Measurements from ENCODE around the gene STK16. TPM values are rescaled to one million over a fixed set of nuclear protein-coding genes. Genes with fewer than 3 reads are reported as not detected.
A peak's percentile ranks its signal among the peaks of the same experiment; 100 is the strongest.
"Not testable (repeated sequence)": the region's sequence is repeated elsewhere in the genome, so short reads cannot be mapped to it uniquely, and the experiment has no call there.

STK16 gene
- polyA plus RNA-seq, 2 donors = 20.4 to 33.3 TPM

DNA sequence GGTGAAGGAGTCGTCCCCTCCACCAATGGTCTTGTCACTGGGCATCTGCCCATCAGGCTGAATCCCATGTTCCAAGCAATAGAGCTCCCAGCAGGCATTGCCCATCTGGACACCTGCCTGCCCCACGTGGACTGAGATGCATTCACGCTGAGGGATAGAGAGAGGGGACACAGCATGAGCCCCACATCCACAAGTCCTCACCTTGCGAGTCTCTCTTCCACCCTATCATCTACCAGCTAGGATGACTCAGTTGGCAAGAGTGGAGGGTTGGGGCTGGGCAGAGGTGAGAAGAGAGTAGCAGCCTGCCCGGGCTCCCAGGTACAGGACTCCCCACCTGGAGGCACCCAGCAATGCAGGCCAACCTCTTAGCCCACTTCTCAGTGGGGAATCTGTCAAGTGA lies 6.8 kb downstream of the STK16 start:
- Histone ChIP-seq H3K27ac (ENCODE audit: low read depth in 2 of 2, low read length in 1 of 2) (peak overlapping the region; percentile 32 to 91), H3K9me3 (ENCODE audit: control insufficient read depth in 2 of 2, insufficient read depth in 1 of 2, low read depth in 1 of 2, low read length in 1 of 2) (no peaks in the 10 kb centered on the region), H3K4me3 (ENCODE audit: low read depth in 1 of 2, low read length in 2 of 2) (peak overlapping the region; percentile 68 to 84), H3K36me3 (ENCODE audit: control insufficient read depth in 2 of 2, insufficient read depth in 2 of 2, low read length in 1 of 2) (peaks cover 10 to 20% of the 10 kb centered on the region in 2 donors), H3K4me1 (ENCODE audit: control insufficient read depth in 2 of 2, insufficient read depth in 2 of 2, low read length in 1 of 2) (peaks cover 13 to 36% of the 10 kb centered on the region in 2 donors), H3K27me3 (ENCODE audit: control insufficient read depth in 1 of 2, insufficient read depth in 2 of 2, low read length in 2 of 2) (no peaks in the 10 kb centered on the region)
- 53 to 58% methylated on average over 5 of the region's 5 CpGs for WGBS, 2 donors

DNA sequence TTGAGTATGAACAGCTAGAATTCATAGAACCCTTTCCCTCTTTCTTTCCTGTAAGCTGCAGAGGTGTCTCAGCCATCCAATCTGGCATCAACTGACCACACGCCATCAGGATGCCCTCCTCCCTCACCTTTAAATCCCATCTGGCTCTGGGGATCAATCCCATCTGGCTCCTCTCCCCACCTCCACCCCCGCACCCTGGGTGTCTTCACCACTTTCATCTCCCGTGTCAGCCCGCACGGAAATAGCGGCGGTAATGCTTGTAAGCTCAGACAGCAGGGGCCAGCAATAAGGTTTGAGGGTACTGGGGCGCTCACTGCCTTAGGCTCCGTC lies 7.3 kb downstream of the STK16 start:
- H3K27me3 ChIP-seq (ENCODE audit: control insufficient read depth in 1 of 2, insufficient read depth in 2 of 2, low read length in 2 of 2) = no peaks in the 10 kb centered on the region
- WGBS, 2 donors = 8 to 9% methylated on average over 9 of the region's 9 CpGs
- peaks cover 10 to 19% of the 10 kb centered on the region in 2 donors for H3K36me3 ChIP-seq (ENCODE audit: control insufficient read depth in 2 of 2, insufficient read depth in 2 of 2, low read length in 1 of 2)
- H3K4me1 ChIP-seq (ENCODE audit: control insufficient read depth in 2 of 2, insufficient read depth in 2 of 2, low read length in 1 of 2) = peaks cover 13 to 36% of the 10 kb centered on the region in 2 donors
- no peaks in the 10 kb centered on the region for H3K9me3 ChIP-seq (ENCODE audit: control insufficient read depth in 2 of 2, insufficient read depth in 1 of 2, low read depth in 1 of 2, low read length in 1 of 2)
- H3K27ac ChIP-seq (ENCODE audit: low read depth in 2 of 2, low read length in 1 of 2) = peak overlapping the region; percentile 90 to 91
- peak overlapping the region; percentile 68 to 84 for H3K4me3 ChIP-seq (ENCODE audit: low read depth in 1 of 2, low read length in 2 of 2)

DNA sequence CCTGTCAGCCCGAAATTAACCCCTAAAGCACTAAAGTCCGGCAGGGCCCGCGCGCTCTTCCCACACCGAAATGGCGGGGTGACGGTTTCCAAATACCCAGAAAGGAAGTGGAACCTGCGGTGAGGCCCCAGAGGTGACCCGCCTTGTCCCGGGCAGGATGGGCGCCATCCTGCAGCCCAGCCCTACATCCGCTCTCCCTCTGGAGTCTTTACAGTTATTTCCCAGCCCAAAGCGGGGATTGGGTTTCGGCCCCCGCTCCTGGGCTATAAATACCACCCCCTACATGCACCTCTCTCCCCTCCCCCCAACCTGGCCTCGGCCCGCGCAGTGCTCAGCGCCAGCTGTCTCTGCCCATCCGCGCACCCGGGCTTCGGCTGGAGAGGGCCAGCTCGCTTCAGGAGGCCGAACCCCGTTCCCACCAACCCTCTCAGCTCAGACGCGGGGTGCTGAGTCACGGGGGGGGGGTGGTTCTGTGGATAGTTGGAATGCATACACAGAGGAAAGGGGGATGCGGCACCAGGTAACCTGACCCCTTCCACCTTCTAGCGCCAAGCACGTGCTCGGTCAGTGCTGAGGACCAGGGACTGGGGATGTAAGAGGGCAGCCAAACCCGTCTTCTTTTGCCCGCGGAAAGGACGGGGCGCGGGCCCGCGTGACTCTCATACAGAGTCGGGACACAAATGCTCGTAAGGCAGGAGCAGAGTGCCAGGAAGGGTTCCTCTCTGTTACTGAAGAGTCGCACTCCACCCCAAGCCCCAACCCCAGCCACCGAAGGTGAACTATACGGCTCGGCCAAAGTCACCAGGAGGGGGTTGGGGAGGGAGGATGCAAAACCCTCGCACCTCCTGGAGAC lies 7.8 kb downstream of the STK16 start, which contains the start of gene TUBA4B:
Gene TUBA4B, plus strand, starts transcription at position 344 of the 853 bp plus-strand sequence. Its CDS starts 165 bp downstream, at position 509.
- Histone ChIP-seq H3K9me3 (ENCODE audit: control insufficient read depth in 2 of 2, insufficient read depth in 1 of 2, low read depth in 1 of 2, low read length in 1 of 2) (no peaks in the 10 kb centered on the region), H3K4me1 (ENCODE audit: control insufficient read depth in 2 of 2, insufficient read depth in 2 of 2, low read length in 1 of 2) (peaks cover 13 to 36% of the 10 kb centered on the region in 2 donors), H3K4me3 (ENCODE audit: low read depth in 1 of 2, low read length in 2 of 2) (peak within 1 kb of the TSS; percentile 68 to 84), H3K36me3 (ENCODE audit: control insufficient read depth in 2 of 2, insufficient read depth in 2 of 2, low read length in 1 of 2) (peaks cover 6 to 17% of the 10 kb centered on the region in 2 donors), H3K27ac (ENCODE audit: low read depth in 2 of 2, low read length in 1 of 2) (peak within 1 kb of the TSS; percentile 90 to 91), H3K27me3 (ENCODE audit: control insufficient read depth in 1 of 2, insufficient read depth in 2 of 2, low read length in 2 of 2) (no peaks in the 10 kb centered on the region)
- WGBS, 2 donors = 1 to 3% methylated on average over 49 of the region's 49 CpGs

DNA sequence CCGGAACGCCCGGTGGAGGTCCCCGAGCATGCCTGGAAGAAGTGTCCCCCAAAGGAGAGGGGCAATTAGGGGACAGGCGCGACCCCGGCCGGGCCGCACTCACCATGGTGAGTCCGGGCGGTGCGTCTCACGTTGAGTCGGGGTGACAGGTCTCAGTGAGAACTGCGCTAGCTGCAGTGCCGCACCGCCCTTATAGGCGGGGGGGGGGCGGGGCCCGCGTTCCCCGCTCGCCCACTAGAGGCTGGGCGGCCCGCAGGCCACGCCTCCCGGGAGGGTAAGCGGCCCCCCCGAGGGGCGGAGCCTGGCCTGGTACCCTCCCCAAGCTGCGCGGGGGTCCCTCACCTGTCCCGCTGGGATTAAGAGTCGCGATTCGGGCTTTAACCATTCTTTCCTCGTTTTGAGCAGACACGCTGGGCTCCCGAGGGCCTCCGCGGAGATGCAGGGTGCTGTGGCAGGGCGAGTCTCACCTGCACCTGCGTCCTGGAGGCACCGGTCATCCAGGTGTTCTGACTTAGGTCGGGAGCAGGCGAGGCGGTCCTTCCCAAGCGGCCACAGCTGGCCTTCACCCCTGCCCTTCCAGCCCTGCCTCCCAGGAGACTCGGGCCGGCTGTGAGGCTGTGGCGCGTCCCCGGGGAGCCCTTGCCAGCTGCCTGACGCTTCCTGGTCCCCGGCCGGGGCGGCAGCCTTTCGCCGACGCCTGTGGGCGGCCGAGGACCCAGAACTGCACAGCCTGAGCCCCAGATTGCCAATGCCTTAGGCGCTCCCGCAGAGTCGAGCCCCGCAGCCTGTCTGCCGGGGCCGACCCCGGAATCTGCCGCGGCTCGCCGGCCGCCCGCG lies 8.7 kb downstream of the STK16 start, which contains the start of gene TUBA4A:
Gene TUBA4A, minus strand, starts transcription at position 166 of the 837 bp plus-strand sequence. Its CDS starts 60 bp downstream, at position 106.
- Histone ChIP-seq H3K27ac (ENCODE audit: low read depth in 2 of 2, low read length in 1 of 2) (peak within 1 kb of the TSS; percentile 90 to 91), H3K27me3 (ENCODE audit: control insufficient read depth in 1 of 2, insufficient read depth in 2 of 2, low read length in 2 of 2) (no peaks in the 10 kb centered on the region), H3K36me3 (ENCODE audit: control insufficient read depth in 2 of 2, insufficient read depth in 2 of 2, low read length in 1 of 2) (peaks cover 3 to 14% of the 10 kb centered on the region in 2 donors), H3K4me3 (ENCODE audit: low read depth in 1 of 2, low read length in 2 of 2) (peak within 1 kb of the TSS; percentile 68 to 84), H3K4me1 (ENCODE audit: control insufficient read depth in 2 of 2, insufficient read depth in 2 of 2, low read length in 1 of 2) (peaks cover 8 to 30% of the 10 kb centered on the region in 2 donors), H3K9me3 (ENCODE audit: control insufficient read depth in 2 of 2, insufficient read depth in 1 of 2, low read depth in 1 of 2, low read length in 1 of 2) (no peaks in the 10 kb centered on the region)
- 0 to 1% methylated on average over 74 to 76 of the region's 76 CpGs for WGBS, 2 donors

DNA sequence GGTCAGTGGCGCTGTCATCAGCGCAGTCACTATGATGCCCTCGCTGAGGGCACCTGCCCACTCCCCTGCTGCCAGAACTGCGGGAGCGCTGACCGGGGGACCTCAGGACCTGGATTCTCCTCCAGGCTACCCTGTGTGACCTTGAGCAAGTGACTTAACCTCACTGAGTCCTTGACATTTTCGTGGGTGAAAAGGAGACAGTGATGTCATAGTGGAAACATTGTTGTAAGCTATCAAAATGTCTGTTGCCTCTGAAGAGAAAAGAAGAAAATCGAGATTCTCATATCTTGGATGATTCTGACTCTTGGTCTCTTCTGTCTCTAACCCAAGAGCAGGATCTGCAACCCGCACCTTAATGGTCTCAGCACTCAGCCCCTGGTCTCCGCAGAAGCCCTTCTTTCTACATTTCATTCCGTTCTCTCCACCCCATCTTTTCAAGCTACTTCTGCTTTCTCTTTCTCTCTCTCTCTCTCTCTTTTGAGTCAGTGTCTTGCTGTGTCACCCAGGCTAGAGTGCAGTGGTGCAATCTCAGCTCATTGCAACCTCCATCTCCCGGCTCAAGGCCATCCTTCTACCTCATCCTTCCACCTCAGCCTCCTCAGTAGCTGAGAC lies 9.4 kb downstream of the STK16 start:
- Histone ChIP-seq H3K4me1 (ENCODE audit: control insufficient read depth in 2 of 2, insufficient read depth in 2 of 2, low read length in 1 of 2) (peaks cover 8 to 25% of the 10 kb centered on the region in 2 donors), H3K36me3 (ENCODE audit: control insufficient read depth in 2 of 2, insufficient read depth in 2 of 2, low read length in 1 of 2) (peaks cover 3 to 14% of the 10 kb centered on the region in 2 donors), H3K9me3 (ENCODE audit: control insufficient read depth in 2 of 2, insufficient read depth in 1 of 2, low read depth in 1 of 2, low read length in 1 of 2) (no peaks in the 10 kb centered on the region), H3K27me3 (ENCODE audit: control insufficient read depth in 1 of 2, insufficient read depth in 2 of 2, low read length in 2 of 2) (no peaks in the 10 kb centered on the region), H3K27ac (ENCODE audit: low read depth in 2 of 2, low read length in 1 of 2) (peak overlapping the region; percentile 86 to 87), H3K4me3 (ENCODE audit: low read depth in 1 of 2, low read length in 2 of 2) (peak overlapping the region; percentile 68 to 84)
- WGBS, 2 donors = 24% methylated on average over 12 of the region's 12 CpGs

DNA sequence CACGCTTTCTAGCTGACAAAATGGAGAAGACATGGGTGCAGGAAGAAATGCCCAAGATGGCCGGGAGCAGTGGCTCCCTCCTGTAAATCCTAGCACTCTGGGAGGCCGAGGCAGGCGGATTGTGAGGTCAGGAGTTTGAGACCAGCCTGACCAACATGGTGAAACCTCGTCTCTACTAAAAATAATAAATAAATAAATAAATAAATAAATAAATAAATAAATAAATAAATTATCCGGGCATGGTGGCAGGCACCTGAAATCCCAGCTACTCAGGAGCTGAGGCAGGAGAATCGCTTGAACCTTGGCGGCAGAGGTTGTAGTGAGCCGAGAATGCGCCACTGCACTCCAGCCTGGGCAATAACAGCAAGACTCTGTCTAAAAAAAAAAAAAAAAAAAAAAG lies 13.7 kb downstream of the STK16 start:
- H3K27ac ChIP-seq (ENCODE audit: low read depth in 2 of 2, low read length in 1 of 2); H3K9me3 ChIP-seq (ENCODE audit: control insufficient read depth in 2 of 2, insufficient read depth in 1 of 2, low read depth in 1 of 2, low read length in 1 of 2); H3K36me3 ChIP-seq (ENCODE audit: control insufficient read depth in 2 of 2, insufficient read depth in 2 of 2, low read length in 1 of 2); H3K4me1 ChIP-seq (ENCODE audit: control insufficient read depth in 2 of 2, insufficient read depth in 2 of 2, low read length in 1 of 2); H3K4me3 ChIP-seq (ENCODE audit: low read depth in 1 of 2, low read length in 2 of 2); H3K27me3 ChIP-seq (ENCODE audit: control insufficient read depth in 1 of 2, insufficient read depth in 2 of 2, low read length in 2 of 2): not testable (repeated sequence)
- WGBS, 2 donors = 86 to 91% methylated on average over 10 of the region's 10 CpGs

DNA sequence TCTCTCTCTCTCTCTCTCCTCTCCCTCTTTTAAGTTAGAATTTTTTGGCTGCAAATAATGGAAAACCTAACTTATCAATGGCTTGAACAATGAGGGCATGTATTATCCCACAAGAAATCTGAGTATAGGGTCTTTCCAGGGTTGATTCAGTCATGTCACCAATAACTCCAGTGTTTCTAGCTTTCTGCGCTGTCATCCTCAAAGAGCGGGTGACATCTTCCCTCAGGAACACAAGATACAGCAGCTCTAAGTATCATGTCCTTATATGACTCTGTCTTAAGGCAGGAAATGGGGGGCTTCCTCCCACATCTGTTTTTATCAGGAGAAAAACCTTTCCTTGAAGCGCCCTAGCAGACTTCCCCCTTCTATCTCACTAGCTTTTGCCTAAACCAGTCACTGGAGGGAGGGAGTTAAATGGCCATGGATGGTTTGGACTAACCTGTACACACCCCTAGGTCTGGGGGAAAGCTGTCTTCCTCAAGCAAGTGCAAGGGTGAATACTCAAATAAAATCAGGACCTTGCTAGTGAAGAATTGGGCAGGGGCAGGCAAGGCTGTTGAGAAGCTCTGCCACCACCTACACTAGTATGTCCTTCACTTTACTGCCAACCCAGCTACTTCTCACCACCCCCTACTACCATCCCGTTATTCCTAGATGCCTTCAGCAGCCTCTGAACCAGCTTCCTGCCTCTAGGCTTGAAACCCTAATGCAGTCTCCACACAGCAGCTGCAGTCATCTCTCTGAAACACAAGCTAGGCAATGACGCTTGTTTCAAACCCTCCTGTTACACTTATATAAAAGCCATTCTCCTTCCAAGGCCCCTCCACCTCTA lies 16.0 kb downstream of the STK16 start:
- no peaks in the 10 kb centered on the region for H3K9me3 ChIP-seq (ENCODE audit: control insufficient read depth in 2 of 2, insufficient read depth in 1 of 2, low read depth in 1 of 2, low read length in 1 of 2)
- H3K27me3 ChIP-seq (ENCODE audit: control insufficient read depth in 1 of 2, insufficient read depth in 2 of 2, low read length in 2 of 2) = no peaks in the 10 kb centered on the region
- no peak overlapping the region for H3K27ac ChIP-seq (ENCODE audit: low read depth in 2 of 2, low read length in 1 of 2)
- H3K36me3 ChIP-seq (ENCODE audit: control insufficient read depth in 2 of 2, insufficient read depth in 2 of 2, low read length in 1 of 2) = no peaks in the 10 kb centered on the region
- 63 to 71% methylated on average over 5 of the region's 5 CpGs for WGBS, 2 donors
- H3K4me3 ChIP-seq (ENCODE audit: low read depth in 1 of 2, low read length in 2 of 2) = no peak overlapping the region
- H3K4me1 ChIP-seq (ENCODE audit: control insufficient read depth in 2 of 2, insufficient read depth in 2 of 2, low read length in 1 of 2) = no peaks in the 10 kb centered on the region

DNA sequence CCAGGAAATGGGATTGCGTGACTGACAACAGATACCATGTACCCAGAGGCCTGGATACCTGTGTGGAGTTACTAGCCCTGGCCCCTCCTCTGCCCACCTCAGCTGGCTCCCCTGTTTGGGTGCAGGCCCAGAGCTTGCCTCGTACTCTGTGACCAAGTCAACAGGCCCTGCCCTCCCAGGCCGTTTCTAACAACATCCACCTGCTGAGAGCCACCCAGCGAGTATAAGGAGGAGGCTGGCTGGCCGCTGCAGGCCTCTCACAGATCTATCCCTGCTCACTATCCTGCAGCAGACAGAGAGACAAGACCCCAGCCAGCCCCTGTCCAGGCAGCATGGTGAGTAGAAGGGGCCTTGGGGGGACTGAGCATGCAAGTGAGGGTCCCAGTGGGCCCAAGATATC lies 21.0 kb downstream of the STK16 start:
- H3K4me1 ChIP-seq (ENCODE audit: control insufficient read depth in 2 of 2, insufficient read depth in 2 of 2, low read length in 1 of 2) = peaks cover 0 to 2% of the 10 kb centered on the region in 2 donors
- WGBS, 2 donors = 62 to 72% methylated on average over 5 of the region's 5 CpGs
- H3K9me3 ChIP-seq (ENCODE audit: control insufficient read depth in 2 of 2, insufficient read depth in 1 of 2, low read depth in 1 of 2, low read length in 1 of 2) = no peaks in the 10 kb centered on the region
- no peaks in the 10 kb centered on the region for H3K36me3 ChIP-seq (ENCODE audit: control insufficient read depth in 2 of 2, insufficient read depth in 2 of 2, low read length in 1 of 2)
- no peak overlapping the region for H3K4me3 ChIP-seq (ENCODE audit: low read depth in 1 of 2, low read length in 2 of 2)
- no peak overlapping the region for H3K27ac ChIP-seq (ENCODE audit: low read depth in 2 of 2, low read length in 1 of 2)
- no peaks in the 10 kb centered on the region for H3K27me3 ChIP-seq (ENCODE audit: control insufficient read depth in 1 of 2, insufficient read depth in 2 of 2, low read length in 2 of 2)
